ENCODE measurements around the gene TERB1. TPM values are rescaled to one million over a fixed set of nuclear protein-coding genes. Genes with fewer than 3 reads are reported as not detected.

The TERB1 gene, protein sequence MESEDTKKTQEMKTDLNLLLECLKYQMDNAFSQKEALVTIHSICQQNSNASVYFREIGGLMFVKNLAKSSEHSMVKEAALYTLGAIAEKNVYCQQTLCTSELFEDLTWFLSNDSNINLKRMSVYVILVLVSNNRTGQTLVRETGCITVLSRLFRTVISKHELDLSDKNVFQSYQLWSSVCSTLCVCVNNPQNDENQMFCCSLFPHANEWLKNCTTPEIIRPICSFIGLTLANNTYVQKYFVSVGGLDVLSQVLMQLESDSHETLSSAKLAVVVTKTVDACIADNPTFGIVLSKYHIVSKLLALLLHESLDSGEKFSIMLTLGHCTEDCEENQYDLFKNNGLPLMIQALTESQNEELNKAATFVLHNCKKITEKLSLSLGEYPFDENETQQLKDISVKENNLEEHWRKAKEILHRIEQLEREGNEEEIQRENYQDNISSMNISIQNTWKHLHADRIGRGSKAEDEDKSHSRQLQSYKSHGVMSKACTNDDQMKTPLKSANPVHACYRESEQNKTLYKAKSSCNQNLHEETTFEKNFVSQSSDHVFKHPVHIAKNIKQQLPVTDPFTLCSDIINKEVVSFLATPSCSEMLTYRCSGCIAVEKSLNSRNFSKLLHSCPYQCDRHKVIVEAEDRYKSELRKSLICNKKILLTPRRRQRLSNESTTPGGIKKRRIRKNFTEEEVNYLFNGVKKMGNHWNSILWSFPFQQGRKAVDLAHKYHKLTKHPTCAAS
- 0.14 TPM in 1 of 2 replicates, not detected in the other for total RNA-seq

DNA sequence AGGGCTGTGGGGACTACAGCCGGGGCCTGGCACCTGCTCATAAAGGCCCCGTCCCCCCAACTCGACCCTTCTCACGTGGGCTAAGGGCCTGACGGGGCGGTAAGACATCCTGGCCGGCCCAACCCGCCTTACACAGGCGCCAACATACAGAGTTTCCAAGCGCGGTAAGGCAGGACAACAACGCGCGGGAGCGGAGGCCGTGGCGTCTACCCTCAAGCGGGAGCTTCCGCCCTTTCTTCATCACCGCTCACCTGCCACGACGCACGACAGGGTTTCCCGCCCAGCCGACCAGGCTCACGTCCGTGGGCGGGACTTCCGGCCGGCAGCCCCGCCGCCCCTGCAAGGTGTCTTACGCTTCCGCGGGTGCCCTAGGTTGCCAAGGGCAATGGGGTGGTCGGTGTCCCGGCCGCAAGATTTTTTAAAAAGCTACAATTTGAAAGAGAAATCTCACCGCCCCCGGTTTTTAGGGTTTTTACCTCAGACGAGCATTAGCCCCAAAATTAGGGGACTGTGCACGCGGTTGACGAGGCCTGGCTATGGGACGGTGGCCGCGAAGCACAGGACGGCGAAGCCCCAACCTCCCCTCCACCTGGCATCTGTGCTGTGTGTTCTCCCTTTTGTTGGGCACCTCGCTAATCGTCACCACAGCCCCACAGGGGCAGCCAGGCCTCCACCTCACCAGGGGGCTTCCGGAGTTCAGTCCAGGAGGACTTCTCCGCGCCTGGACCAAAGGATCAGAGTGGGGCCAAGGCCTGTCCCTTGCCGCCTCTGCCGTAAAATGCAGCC is at the start of gene TERB1:
TERB1 (minus strand) TSS at position 265 of the 786 bp plus-strand sequence. CDS start 4,786 bp downstream, outside the sequence.

DNA sequence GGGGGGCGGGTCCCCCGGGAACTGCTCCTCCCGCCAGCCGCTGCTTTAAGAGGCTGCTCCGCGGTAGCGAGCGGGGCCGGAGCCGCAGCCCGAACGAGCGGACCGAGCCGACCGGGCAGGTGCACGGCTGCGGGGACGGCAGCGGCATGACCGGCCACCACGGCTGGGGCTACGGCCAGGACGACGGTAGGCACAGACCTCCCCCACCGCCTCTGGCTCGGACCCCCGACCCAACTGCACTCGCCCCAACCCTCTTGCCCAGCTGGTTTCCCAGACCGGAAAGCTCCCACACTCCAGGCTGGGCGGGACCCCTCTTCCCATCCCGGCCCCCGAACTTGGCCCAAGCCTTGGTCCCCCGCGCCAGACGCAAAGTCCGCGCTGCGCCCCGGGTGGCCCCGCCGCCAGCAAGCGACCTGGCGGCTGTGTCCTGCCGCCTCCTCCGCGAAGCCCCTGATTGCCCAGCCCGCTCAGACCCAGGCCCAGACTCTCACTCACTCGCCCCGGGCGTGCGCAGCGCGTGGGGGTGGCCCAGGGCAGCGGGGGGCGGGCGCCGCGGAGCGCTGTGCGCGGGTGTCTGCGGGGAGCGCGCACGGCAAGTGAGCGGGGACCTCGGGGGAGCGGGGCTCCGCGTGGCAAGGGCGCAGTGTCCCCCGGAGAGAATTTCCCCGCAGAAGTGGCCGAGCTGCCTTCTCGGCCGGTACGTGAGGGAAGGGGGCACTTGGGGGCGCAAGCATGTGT is 43.1 kb upstream of the TERB1 start, which contains the start of gene CA7:
CA7 (plus strand) TSS at position 73 of the 738 bp plus-strand sequence; CDS start at position 147, 74 bp downstream.

DNA sequence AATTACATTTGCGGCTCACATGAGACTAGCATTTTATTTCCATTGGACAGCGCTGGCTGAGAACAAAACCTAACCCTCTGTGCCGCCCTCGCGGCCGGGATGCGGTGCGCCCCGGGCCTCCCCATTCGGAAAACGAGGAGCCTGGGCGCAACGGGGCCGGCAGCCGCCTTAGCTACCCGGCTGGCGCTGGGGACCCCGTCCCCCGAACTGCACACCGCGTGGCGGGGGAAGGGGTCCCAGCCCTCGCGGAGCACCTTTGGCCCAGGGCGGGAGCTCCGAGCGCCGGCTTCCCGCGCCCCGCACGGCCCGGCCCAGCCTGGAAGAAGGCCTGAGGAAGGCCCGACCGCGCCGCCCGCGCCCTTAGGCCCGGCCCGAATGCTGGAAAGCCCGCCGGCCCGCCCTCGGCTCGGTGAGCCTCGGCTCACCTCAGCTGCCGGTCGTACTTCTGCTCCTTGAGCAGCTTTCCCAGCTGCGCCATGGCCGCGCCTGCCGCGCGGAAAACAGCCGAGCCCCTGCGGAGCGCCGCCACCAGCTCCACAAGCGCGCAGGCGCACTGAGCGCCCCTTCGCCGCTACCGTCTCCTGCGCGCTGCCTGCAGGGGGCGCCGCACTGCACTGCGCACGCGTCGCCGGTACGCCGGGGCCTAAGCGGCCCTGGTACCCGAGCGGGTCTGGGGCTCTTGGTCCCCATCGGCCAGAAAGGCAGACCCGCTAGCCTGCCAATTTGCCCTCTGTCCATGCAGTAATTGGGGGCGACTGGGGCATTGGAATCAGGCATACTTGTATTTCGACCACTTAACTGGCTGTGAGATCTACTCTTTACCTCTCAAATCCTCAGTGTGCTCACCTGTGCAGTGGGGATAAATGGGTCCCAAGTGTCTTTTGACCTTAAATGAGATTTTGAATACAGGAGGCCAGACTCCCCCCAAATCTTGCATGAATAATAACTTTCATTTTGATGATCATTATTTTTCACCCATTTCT is 29.3 kb upstream of the TERB1 start, which contains the start of gene NAE1:
NAE1 (minus strand) TSS at position 555 of the 983 bp plus-strand sequence; CDS start at position 478, 77 bp downstream.

DNA sequence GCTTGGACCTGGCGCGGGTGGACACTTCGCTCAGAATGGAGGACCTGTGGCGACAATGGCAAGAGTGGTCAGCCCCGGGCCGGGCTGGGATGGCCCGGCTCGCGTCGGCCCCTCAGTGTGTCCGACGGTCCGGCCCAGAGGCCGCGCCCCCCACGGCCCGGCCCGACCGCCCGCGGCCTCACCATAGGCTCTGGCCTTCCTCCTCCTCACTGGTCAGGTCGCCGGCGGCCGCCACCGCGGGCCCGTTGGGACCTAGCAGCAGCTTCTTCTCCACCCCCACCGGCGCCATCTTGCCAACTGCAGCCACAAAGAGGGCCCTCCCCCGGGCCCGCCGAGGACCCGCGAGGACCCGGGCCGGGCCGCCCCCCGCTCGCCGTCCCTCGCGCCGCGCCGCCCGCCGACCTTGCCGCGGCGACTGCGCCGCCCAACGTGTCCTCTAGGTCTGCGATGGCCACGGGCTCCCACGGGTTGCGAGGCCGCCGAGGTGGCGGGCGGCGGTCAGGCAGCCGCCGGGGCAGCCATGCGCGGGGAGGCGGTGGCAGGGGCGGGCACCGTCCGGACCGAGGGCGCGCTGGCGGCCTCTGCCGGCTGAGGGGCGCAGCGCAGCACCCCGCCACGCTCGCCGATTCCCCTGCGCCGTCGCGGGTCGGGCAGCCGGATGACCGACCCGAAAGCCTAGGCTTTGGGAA is 49.9 kb downstream of the TERB1 start, which contains the start of gene DYNC1LI2:
DYNC1LI2 (minus strand) TSS at position 307 of the 689 bp plus-strand sequence; CDS start at position 289, 18 bp downstream.

Other genes with a start within 250 kb of the TERB1 start
- gene CKLF, start 249.0 kb downstream of the TERB1 start, total RNA-seq = 24.9 and 54.5 TPM in 2 replicates
- gene CMTM1, start 235.1 kb downstream of the TERB1 start, total RNA-seq = 2.4 and 5.7 TPM in 2 replicates
- not detected in 2 replicates for gene CMTM2, start 222.1 kb downstream of the TERB1 start, total RNA-seq
- gene CMTM3, start 196.9 kb downstream of the TERB1 start, total RNA-seq = 24.5 and 60.3 TPM in 2 replicates
- gene CMTM4, start 104.8 kb downstream of the TERB1 start, total RNA-seq = 12.0 and 17.8 TPM in 2 replicates
- gene DYNC1LI2, start 50.0 kb downstream of the TERB1 start, total RNA-seq = 132 and 146 TPM in 2 replicates
- 31.5 and 70.3 TPM in 2 replicates for gene NAE1, start 29.4 kb upstream of the TERB1 start, total RNA-seq
- not detected in 2 replicates for gene CA7, start 42.8 kb upstream of the TERB1 start, total RNA-seq
- 20.1 and 25.2 TPM in 2 replicates for gene PDP2, start 78.9 kb upstream of the TERB1 start, total RNA-seq
- not detected in 2 replicates for gene CDH16, start 117.3 kb upstream of the TERB1 start, total RNA-seq
- gene RRAD, start 124.0 kb upstream of the TERB1 start, total RNA-seq = 11.0 and 25.8 TPM in 2 replicates
- 149 and 154 TPM in 2 replicates for gene CIAO2B, start 132.8 kb upstream of the TERB1 start, total RNA-seq
- gene CES2, start 133.9 kb upstream of the TERB1 start, total RNA-seq = 38.7 and 46.4 TPM in 2 replicates
- gene CES3, start 159.7 kb upstream of the TERB1 start, total RNA-seq = 0.22 TPM in 1 of 2 replicates, not detected in the other
- gene CES4A, start 187.0 kb upstream of the TERB1 start, total RNA-seq = 2.7 and 2.8 TPM in 2 replicates
- gene CBFB, start 227.6 kb upstream of the TERB1 start, total RNA-seq = 88.4 and 124 TPM in 2 replicates

All from placental pericyte (primary cell).